HG02623 (cell line): ENCODE data around the gene ANKUB1.
"Not testable (repeated sequence)": the region's sequence is repeated elsewhere in the genome, so short reads cannot be mapped to it uniquely, and the experiment has no call there.

ENCODE experiments used
- ATAC-seq: cut with Tn5 transposase; IDR thresholded peaks from one replicate; pipeline ENCODE4 v1.9.1; 2021; ENCODE audit warnings: moderate library complexity; ENCODE audit not compliant: unreplicated experiment

The ANKUB1 gene

GRCh38 chr3:149792452-149793270 is at the start of gene ANKUB1:
Gene ANKUB1, minus strand, starts transcription at chr3:149792554. Its CDS starts 188 bp downstream, at chr3:149792366.
- ATAC-seq = no peak

- ATAC-seq = no peak
These were observed 47.5 kb upstream of the ANKUB1 start for GRCh38 chr3:149839896-149840295.

- not testable (repeated sequence) for ATAC-seq
These were observed 47.1 kb upstream of the ANKUB1 start for GRCh38 chr3:149839469-149839868.

- not testable (repeated sequence) for ATAC-seq
These were observed 46.1 kb upstream of the ANKUB1 start for GRCh38 chr3:149838491-149838890.

- ATAC-seq = no peak
These were observed 40.9 kb upstream of the ANKUB1 start for GRCh38 chr3:149833241-149833640.

- no peak for ATAC-seq
These were observed 39.7 kb upstream of the ANKUB1 start for GRCh38 chr3:149832086-149832485.

GRCh38 chr3:149831321-149831720 is 39.0 kb upstream of the ANKUB1 start:
- no peak for ATAC-seq

GRCh38 chr3:149830902-149831301 is 38.5 kb upstream of the ANKUB1 start:
- ATAC-seq = no peak

GRCh38 chr3:149829631-149830030 is 37.3 kb upstream of the ANKUB1 start:
- ATAC-seq = not testable (repeated sequence)

- ATAC-seq = no peak
These were observed 36.0 kb upstream of the ANKUB1 start for GRCh38 chr3:149828390-149828789.

GRCh38 chr3:149826636-149827035 is 34.3 kb upstream of the ANKUB1 start:
- no peak for ATAC-seq

- no peak for ATAC-seq
These were observed 27.8 kb upstream of the ANKUB1 start for GRCh38 chr3:149820183-149820582.

- ATAC-seq = no peak
These were observed 27.1 kb upstream of the ANKUB1 start for GRCh38 chr3:149819432-149819831.

GRCh38 chr3:149816986-149817385 is 24.6 kb upstream of the ANKUB1 start:
- ATAC-seq = no peak

GRCh38 chr3:149816311-149816710 is 24.0 kb upstream of the ANKUB1 start:
- no peak for ATAC-seq

- ATAC-seq = no peak
These were observed 23.4 kb upstream of the ANKUB1 start for GRCh38 chr3:149815728-149816127.

- ATAC-seq = no peak
These were observed 23.0 kb upstream of the ANKUB1 start for GRCh38 chr3:149815321-149815720.

- ATAC-seq = peak; percentile 6
These were observed 21.3 kb upstream of the ANKUB1 start for GRCh38 chr3:149813367-149814281.

GRCh38 chr3:149812606-149813366 is 20.4 kb upstream of the ANKUB1 start, which contains the start of gene RNF13:
Gene RNF13, plus strand, starts transcription at chr3:149813215. Its CDS starts 32,812 bp downstream, at chr3:149846027.
- peak; percentile 93 for ATAC-seq

- no peak for ATAC-seq
These were observed 19.8 kb upstream of the ANKUB1 start for GRCh38 chr3:149812165-149812605.

- no peak for ATAC-seq
These were observed 18.5 kb upstream of the ANKUB1 start for GRCh38 chr3:149810846-149811245.
